ENCODE measurements around the gene GTPBP4. TPM values are rescaled to one million over a fixed set of nuclear protein-coding genes. Genes with fewer than 3 reads are reported as not detected.

GTPBP4 gene
- total RNA-seq (28.4 TPM), polyA plus RNA-seq (27.4 TPM)

- Histone ChIP-seq H3K4me1 (ENCODE audit: insufficient read depth) (peaks cover 3% of the 10 kb centered on the region), H3K4me3 (ENCODE audit: low read depth, low read length) (peak within 1 kb of the TSS; percentile 92), H3K36me3 (ENCODE audit: insufficient read depth) (no peaks in the 10 kb centered on the region), H3K27ac (ENCODE audit: low read depth) (peak within 1 kb of the TSS; percentile 93)
- DNase-seq (ENCODE audit: extremely low spot score) = peak; percentile 97
- under 1% methylated on average over 74 of the region's 74 CpGs for WGBS
These were observed at the start of gene GTPBP4 for GRCh38 chr10:987870-988666. Gene GTPBP4 (plus strand): TSS chr10:988434. CDS start chr10:988480, 46 bp downstream.

GRCh38 chr10:938941-939678 lies 49.1 kb upstream of the GTPBP4 start:
- DNase-seq (ENCODE audit: extremely low spot score) = no peak
- H3K4me3 ChIP-seq (ENCODE audit: low read depth, low read length) = no peak overlapping the region
- no peaks in the 10 kb centered on the region for H3K4me1 ChIP-seq (ENCODE audit: insufficient read depth)
- WGBS = 80% methylated on average over 10 of the region's 10 CpGs
- H3K36me3 ChIP-seq (ENCODE audit: insufficient read depth) = no peaks in the 10 kb centered on the region
- no peak overlapping the region for H3K27ac ChIP-seq (ENCODE audit: low read depth)

GRCh38 chr10:943334-944033 lies 44.8 kb upstream of the GTPBP4 start:
- DNase-seq (ENCODE audit: extremely low spot score) = no peak
- Histone ChIP-seq H3K27ac (ENCODE audit: low read depth) (no peak overlapping the region), H3K36me3 (ENCODE audit: insufficient read depth) (no peaks in the 10 kb centered on the region), H3K4me3 (ENCODE audit: low read depth, low read length) (no peak overlapping the region), H3K4me1 (ENCODE audit: insufficient read depth) (no peaks in the 10 kb centered on the region)
- WGBS = 88% methylated on average over 17 of the region's 17 CpGs

- WGBS = 66% methylated on average over 14 of the region's 14 CpGs
- Histone ChIP-seq H3K27ac (ENCODE audit: low read depth) (no peak overlapping the region), H3K4me1 (ENCODE audit: insufficient read depth) (no peaks in the 10 kb centered on the region), H3K4me3 (ENCODE audit: low read depth, low read length) (no peak overlapping the region), H3K36me3 (ENCODE audit: insufficient read depth) (no peaks in the 10 kb centered on the region)
- no peak for DNase-seq (ENCODE audit: extremely low spot score)
These were observed 44.0 kb upstream of the GTPBP4 start for GRCh38 chr10:944034-944831.

- 87% methylated on average over 6 of the region's 6 CpGs for WGBS
- H3K4me3 ChIP-seq (ENCODE audit: low read depth, low read length) = no peak overlapping the region
- DNase-seq (ENCODE audit: extremely low spot score) = no peak
- H3K36me3 ChIP-seq (ENCODE audit: insufficient read depth) = no peaks in the 10 kb centered on the region
- H3K4me1 ChIP-seq (ENCODE audit: insufficient read depth) = no peaks in the 10 kb centered on the region
- H3K27ac ChIP-seq (ENCODE audit: low read depth) = no peak overlapping the region
These were observed 42.5 kb upstream of the GTPBP4 start for GRCh38 chr10:945778-946177.

- H3K27ac ChIP-seq (ENCODE audit: low read depth) = no peak overlapping the region
- H3K4me1 ChIP-seq (ENCODE audit: insufficient read depth) = no peaks in the 10 kb centered on the region
- H3K36me3 ChIP-seq (ENCODE audit: insufficient read depth) = no peaks in the 10 kb centered on the region
- no peak for DNase-seq (ENCODE audit: extremely low spot score)
- no peak overlapping the region for H3K4me3 ChIP-seq (ENCODE audit: low read depth, low read length)
- WGBS = 83% methylated on average over 9 of the region's 9 CpGs
These were observed 41.2 kb upstream of the GTPBP4 start for GRCh38 chr10:947051-947450.

GRCh38 chr10:947881-948280 lies 40.4 kb upstream of the GTPBP4 start:
- Histone ChIP-seq H3K4me1 (ENCODE audit: insufficient read depth) (no peaks in the 10 kb centered on the region), H3K27ac (ENCODE audit: low read depth) (no peak overlapping the region), H3K4me3 (ENCODE audit: low read depth, low read length) (no peak overlapping the region), H3K36me3 (ENCODE audit: insufficient read depth) (no peaks in the 10 kb centered on the region)
- 94% methylated on average over 10 of the region's 10 CpGs for WGBS
- no peak for DNase-seq (ENCODE audit: extremely low spot score)

- no peaks in the 10 kb centered on the region for H3K4me1 ChIP-seq (ENCODE audit: insufficient read depth)
- WGBS = 92% methylated on average over 10 of the region's 10 CpGs
- H3K27ac ChIP-seq (ENCODE audit: low read depth) = no peak overlapping the region
- no peak for DNase-seq (ENCODE audit: extremely low spot score)
- no peaks in the 10 kb centered on the region for H3K36me3 ChIP-seq (ENCODE audit: insufficient read depth)
- no peak overlapping the region for H3K4me3 ChIP-seq (ENCODE audit: low read depth, low read length)
These were observed 39.9 kb upstream of the GTPBP4 start for GRCh38 chr10:948347-948746.

GRCh38 chr10:949446-949845 lies 38.8 kb upstream of the GTPBP4 start:
- Histone ChIP-seq H3K4me1 (ENCODE audit: insufficient read depth) (no peaks in the 10 kb centered on the region), H3K4me3 (ENCODE audit: low read depth, low read length) (no peak overlapping the region), H3K27ac (ENCODE audit: low read depth) (no peak overlapping the region), H3K36me3 (ENCODE audit: insufficient read depth) (no peaks in the 10 kb centered on the region)
- no peak for DNase-seq (ENCODE audit: extremely low spot score)
- WGBS = 83% methylated on average over 9 of the region's 9 CpGs

- no peak for DNase-seq (ENCODE audit: extremely low spot score)
- no peaks in the 10 kb centered on the region for H3K4me1 ChIP-seq (ENCODE audit: insufficient read depth)
- WGBS = 81% methylated on average over 11 of the region's 11 CpGs
- H3K27ac ChIP-seq (ENCODE audit: low read depth) = no peak overlapping the region
- H3K36me3 ChIP-seq (ENCODE audit: insufficient read depth) = no peaks in the 10 kb centered on the region
- H3K4me3 ChIP-seq (ENCODE audit: low read depth, low read length) = no peak overlapping the region
These were observed 34.4 kb upstream of the GTPBP4 start for GRCh38 chr10:953836-954235.

GRCh38 chr10:954396-954795 lies 33.8 kb upstream of the GTPBP4 start:
- no peaks in the 10 kb centered on the region for H3K4me1 ChIP-seq (ENCODE audit: insufficient read depth)
- H3K27ac ChIP-seq (ENCODE audit: low read depth) = no peak overlapping the region
- DNase-seq (ENCODE audit: extremely low spot score) = no peak
- 91% methylated on average over 21 of the region's 21 CpGs for WGBS
- no peaks in the 10 kb centered on the region for H3K36me3 ChIP-seq (ENCODE audit: insufficient read depth)
- H3K4me3 ChIP-seq (ENCODE audit: low read depth, low read length) = no peak overlapping the region

- Histone ChIP-seq H3K36me3 (ENCODE audit: insufficient read depth) (no peaks in the 10 kb centered on the region), H3K4me1 (ENCODE audit: insufficient read depth) (no peaks in the 10 kb centered on the region), H3K4me3 (ENCODE audit: low read depth, low read length) (no peak overlapping the region), H3K27ac (ENCODE audit: low read depth) (no peak overlapping the region)
- WGBS = 28% methylated on average over 13 of the region's 13 CpGs
- DNase-seq (ENCODE audit: extremely low spot score) = no peak
These were observed 33.0 kb upstream of the GTPBP4 start for GRCh38 chr10:955127-955819.

GRCh38 chr10:955820-956217 lies 32.4 kb upstream of the GTPBP4 start:
- Histone ChIP-seq H3K4me3 (ENCODE audit: low read depth, low read length) (no peak overlapping the region), H3K4me1 (ENCODE audit: insufficient read depth) (no peaks in the 10 kb centered on the region), H3K27ac (ENCODE audit: low read depth) (no peak overlapping the region), H3K36me3 (ENCODE audit: insufficient read depth) (no peaks in the 10 kb centered on the region)
- DNase-seq (ENCODE audit: extremely low spot score) = no peak
- 57% methylated on average over 9 of the region's 9 CpGs for WGBS
